GM18511 (cell line): Measurements from ENCODE around the gene MBLAC1.
"Not testable (repeated sequence)": the region's sequence is repeated elsewhere in the genome, so short reads cannot be mapped to it uniquely, and the experiment has no call there.

Source experiments
- ATAC-seq: cut with Tn5 transposase; IDR thresholded peaks from one replicate; pipeline ENCODE4 v1.9.1; 2021; ENCODE audit warnings: mild to moderate bottlenecking, moderate library complexity; ENCODE audit not compliant: unreplicated experiment

Gene MBLAC1

DNA sequence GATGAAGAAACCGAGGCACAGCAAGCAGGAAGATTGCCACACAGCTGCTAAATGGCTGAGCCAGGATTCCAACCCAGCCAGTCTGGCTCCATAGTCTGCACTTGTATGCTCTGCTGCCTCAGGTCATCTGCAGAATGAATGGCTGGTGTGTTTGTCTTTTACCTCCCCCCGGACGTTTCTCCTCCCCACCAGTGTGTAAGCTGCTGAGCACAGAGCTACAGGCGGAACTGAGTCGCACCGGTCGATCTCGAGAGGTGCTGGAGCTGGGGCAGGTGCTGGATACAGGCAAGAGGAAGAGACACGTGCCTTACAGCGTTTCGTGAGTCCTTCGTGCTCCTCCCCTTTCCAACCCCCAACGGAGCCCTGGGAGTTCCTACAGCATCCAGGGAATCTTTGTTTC lies 4.7 kb upstream of the MBLAC1 start:
- ATAC-seq: no peak

- ATAC-seq: no peak
These were observed 4.2 kb upstream of the MBLAC1 start for GRCh38 chr7:100122568-100122967.

GRCh38 chr7:100124301-100125230 lies 2.2 kb upstream of the MBLAC1 start:
- ATAC-seq: no peak

DNA sequence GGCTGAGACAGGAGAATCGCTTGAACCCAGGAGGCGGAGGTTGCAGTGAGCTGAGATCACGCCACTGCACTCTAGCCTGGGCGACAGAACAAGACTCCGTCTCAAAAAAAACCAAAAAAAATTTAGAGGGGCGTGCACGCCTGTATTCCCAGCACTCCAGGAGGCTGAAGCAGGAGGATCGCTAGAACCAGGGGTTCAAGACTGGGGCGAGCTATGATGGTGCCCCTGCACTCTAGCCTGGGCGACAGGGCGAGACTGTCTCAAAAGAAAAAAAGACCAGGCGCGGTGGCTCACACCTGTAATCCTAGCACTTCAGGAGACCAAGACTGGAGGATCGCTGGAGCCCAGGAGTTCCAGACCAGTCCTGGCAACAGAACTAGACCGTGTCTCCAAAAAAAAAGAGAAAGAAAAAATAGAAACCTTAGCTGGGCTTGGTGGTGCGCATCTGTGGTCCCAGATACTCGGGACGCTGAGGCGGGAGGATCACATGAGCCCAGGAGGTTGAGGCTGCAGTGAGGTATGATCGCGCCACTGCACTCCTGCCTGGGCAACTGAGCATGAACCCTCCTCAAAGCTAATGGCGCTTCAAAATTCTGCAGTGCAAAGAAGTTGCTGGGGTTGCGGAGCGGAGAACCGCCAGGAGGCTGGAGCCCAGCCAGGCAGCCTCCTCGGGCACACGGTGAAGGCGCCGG lies 382 bp upstream of the MBLAC1 start:
- peak; percentile 37 for ATAC-seq

DNA sequence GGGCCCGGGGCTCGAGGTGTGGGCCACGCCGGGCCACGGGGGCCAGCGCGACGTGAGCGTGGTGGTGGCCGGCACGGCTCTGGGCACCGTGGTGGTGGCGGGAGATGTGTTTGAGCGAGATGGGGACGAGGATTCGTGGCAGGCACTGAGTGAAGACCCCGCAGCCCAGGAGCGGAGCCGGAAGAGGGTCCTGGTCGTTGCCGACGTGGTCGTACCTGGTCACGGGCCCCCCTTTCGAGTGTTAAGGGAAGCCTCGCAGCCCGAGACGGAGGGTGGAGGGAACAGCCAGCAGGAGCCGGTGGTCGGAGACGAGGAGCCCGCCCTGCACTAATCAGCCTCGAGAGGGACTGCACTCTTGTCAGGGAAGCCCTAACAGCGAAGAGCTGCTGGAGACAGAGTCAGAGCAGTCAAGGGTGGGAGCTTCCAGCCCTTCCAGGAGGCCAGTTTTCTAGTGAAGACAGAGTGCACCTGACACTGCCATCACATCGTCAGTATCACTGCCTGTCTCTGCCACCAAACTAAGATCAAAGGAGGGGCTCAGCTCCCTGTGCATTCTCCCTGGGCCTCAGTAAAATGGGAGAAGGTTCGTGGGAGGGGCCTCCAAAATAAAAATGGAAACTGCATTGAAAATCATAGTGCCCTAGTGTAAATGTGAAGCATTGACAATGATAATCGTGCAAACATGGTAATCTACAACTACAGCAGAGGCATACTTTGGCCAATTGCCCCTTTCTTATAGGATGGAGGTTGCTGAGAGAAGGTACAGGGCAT lies 1.3 kb downstream of the MBLAC1 start:
- ATAC-seq: no peak

DNA sequence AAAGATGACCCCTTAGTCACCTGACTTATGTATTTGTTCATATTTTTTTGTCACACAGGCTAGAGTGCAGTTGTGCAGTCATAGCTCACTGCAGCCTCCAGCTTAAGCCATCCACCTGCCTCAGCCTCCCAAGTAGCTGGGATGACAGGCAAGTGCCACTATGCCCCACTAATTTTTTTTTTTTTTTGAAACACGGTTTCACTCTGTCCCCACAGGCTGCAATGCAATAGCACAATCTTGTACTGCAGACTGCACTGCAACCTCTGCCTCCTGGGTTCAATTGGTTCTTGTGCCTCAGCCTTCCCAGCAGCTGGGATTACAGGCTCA lies 1.8 kb downstream of the MBLAC1 start:
- no peak for ATAC-seq

GRCh38 chr7:100130220-100130607 lies 3.4 kb downstream of the MBLAC1 start:
- ATAC-seq: not testable (repeated sequence)

- ATAC-seq: no peak
These were observed 4.1 kb downstream of the MBLAC1 start for GRCh38 chr7:100130608-100131453.

DNA sequence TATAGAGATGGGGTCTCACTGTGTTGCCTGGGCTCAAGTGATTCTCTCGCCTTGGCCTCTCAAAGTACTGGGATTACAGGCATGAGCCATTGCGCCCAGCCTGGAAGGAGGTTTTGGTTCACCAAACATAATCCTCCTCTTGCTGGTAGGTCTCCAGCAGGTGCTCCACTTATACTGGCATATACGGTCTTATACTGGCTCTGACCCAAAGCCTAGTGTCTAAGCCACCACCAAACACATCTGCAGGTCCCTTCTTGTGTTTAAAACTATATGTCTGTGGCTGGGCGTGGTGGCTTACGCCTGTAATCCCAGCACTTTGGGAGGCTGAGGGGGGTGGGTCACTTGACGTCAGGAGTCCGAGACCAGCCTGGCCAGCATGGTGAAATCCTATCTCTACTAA lies 5.4 kb downstream of the MBLAC1 start:
- ATAC-seq: no peak

DNA sequence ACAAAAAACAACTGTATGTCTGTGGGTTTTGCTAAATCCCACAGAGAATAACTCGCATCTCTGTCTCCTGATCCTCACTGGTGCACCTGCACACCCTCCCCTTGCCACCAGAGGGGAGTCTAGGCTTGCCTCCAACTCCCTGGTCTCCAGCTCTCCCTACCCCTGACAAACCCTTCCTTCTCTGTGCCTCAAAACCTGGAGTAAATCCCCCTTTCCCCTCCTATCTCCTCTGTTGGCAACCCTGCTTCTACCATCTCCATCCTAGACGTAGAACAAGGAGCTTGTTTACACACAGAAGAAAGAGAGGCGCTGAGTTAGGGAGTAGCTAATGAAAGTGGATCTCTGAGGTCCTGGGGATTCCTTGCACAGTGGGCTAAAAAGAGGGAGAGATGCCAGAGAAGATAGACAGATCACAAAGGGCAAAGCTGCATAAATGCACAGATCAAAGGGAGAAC lies 6.0 kb downstream of the MBLAC1 start:
- no peak for ATAC-seq

DNA sequence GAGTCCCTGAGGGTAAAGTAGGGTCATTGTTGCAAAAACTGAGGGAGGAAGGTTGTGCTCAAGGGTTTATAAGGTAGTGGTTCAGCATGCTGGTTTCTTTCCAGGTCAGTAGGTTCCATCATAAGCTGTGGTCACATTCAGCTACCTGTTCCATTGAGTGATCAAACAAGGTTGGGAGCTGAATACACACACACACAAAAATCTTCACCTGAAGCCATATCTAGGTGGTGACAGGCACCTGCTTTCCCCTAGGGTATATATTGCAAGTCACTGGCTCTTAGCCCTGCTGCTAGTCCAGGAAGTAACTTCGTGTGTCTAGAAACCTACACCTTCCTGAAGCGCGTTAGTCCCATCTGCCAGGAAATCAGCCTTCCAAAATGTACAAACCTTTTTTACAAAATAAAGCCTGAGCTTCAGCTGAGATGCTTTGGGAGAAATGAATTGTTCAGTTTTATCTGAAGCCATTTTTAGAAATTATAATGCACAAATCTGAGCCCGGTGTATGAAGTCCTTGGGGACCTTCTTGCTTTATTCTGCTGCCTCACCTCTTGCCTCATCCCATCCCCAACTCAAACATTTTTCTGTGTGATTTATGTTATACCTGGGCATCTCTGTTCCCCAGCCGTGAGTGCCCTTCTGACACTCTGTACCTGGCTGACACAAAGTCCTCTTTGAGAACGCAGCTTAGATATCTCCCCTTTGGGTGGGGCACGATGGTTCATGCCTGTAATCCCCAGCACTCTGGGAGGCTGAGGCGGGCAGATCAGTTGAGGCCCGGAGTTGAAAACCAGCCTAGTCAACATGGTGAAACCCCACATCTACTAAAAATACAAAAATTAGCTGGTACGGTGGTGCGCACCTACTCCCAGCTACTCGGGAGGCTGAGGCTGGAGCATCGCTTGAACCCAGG lies 11.3 kb downstream of the MBLAC1 start:
- no peak for ATAC-seq

- no peak for ATAC-seq
These were observed 14.8 kb downstream of the MBLAC1 start for GRCh38 chr7:100141555-100141949.

DNA sequence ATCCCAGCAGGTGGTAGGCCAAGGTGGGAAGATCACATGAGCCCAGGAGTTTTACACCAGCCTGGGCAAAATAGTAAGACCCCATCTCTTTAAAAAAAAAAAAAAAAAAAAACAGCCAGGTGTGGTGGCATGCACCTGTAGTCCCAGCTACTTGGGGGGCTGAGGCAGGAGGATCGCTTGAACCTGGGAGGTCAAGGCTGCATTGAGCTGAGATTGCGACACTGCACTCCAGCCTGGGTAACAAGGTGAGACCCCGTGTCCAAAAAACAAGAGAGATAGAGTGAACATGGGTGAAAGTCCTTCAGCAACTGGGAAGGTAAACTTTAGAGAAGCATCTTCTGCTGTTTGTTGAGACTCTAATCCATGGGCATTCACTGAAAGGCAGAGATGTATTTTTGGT lies 15.7 kb downstream of the MBLAC1 start:
- no peak for ATAC-seq

GRCh38 chr7:100146350-100146749 lies 19.6 kb downstream of the MBLAC1 start:
- ATAC-seq: not testable (repeated sequence)

GRCh38 chr7:100147278-100147677 lies 20.5 kb downstream of the MBLAC1 start:
- ATAC-seq: no peak

- peak; percentile 14 for ATAC-seq
These were observed 21.4 kb downstream of the MBLAC1 start for GRCh38 chr7:100148225-100148558.

DNA sequence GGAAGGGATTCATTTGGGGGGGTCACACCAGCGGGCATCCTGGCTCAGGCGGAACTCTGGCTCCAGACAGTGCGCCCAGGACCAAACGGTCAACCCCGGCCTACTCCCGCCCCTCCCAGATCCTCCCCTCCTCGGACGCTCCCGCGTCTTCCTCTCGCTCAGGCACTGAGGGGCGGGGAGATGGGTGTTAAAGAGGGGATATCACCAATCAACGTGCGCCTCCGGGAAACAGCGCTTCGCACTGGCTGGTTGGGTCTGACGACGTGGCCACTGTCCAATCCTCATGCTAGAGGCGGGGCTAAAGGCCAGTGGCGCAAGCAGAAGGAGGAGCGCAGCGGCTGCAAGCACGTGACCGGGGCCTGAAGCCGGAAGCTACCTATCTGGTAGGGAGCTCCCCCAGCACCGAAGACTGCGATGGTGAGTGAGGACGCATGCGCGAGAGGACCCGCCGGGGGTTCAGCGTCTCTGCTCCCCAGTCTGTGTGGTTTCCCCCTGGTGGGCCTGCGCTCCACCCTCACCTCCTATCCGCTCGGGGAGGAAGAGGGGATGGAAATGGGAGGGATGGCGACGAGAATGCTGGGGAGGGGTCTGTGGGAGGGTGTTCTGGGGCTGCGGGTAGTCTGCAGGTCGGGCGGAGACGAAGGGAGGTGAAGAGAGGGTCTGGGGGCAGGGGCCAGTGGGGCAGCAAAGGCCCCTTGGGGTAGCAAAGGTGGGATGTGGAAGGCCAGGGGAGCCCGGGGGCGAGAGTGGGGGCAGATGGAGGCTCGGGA lies 22.0 kb downstream of the MBLAC1 start, which contains the start of gene LAMTOR4:
Gene LAMTOR4, plus strand, starts transcription at position 360 of the 770 bp plus-strand sequence. Its CDS starts 55 bp downstream, at position 415.
- ATAC-seq: peak; percentile 97

GRCh38 chr7:100152404-100152803 lies 25.6 kb downstream of the MBLAC1 start:
- no peak for ATAC-seq
